22Rv1 (cell line): ENCODE results near the gene FRAS1.

Experiments
- H3K27ac ChIP-seq: fragments of 450-650 bp; 2 replicates; pipeline ENCODE4 v1.5.1; 2017
- CTCF ChIP-seq: fragments of 450-650 bp; IDR thresholded peaks from 2 replicates; pipeline ENCODE4 v1.5.1; 2017; ENCODE audit warnings: mild to moderate bottlenecking
- ZFX ChIP-seq: fragments of 450-650 bp; IDR thresholded peaks from 2 replicates; pipeline ENCODE4 v1.6.1; 2017; ENCODE audit warnings: antibody characterized with exemption, borderline replicate concordance

The FRAS1 gene

GRCh38 chr4:78190068-78190467 lies 132.9 kb downstream of the FRAS1 start:
- H3K27ac ChIP-seq, result no peak overlapping the region
- TF ChIP-seq ZFX, result no peak
- TF ChIP-seq CTCF, result no peak

- no peak for TF ChIP-seq ZFX
- no peak for TF ChIP-seq CTCF
- H3K27ac ChIP-seq, result no peak overlapping the region
Measured at GRCh38 chr4:78190595-78190994, 133.5 kb downstream of the FRAS1 start.

GRCh38 chr4:78197947-78198346 lies 140.8 kb downstream of the FRAS1 start:
- H3K27ac ChIP-seq, result no peak overlapping the region
- TF ChIP-seq ZFX (no peak), CTCF (no peak)

- TF ChIP-seq ZFX (no peak), CTCF (no peak)
- H3K27ac ChIP-seq, result no peak overlapping the region
Measured at GRCh38 chr4:78199984-78200383, 142.9 kb downstream of the FRAS1 start.

GRCh38 chr4:78200949-78201348 lies 143.8 kb downstream of the FRAS1 start:
- H3K27ac ChIP-seq, result no peak overlapping the region
- TF ChIP-seq ZFX (no peak), CTCF (no peak)

- no peak overlapping the region for H3K27ac ChIP-seq
- TF ChIP-seq ZFX (no peak), CTCF (no peak)
Measured at GRCh38 chr4:78204176-78204575, 147.1 kb downstream of the FRAS1 start.

- H3K27ac ChIP-seq, result no peak overlapping the region
- TF ChIP-seq ZFX (no peak), CTCF (no peak)
Measured at GRCh38 chr4:78205591-78205990, 148.5 kb downstream of the FRAS1 start.
